ENCODE measurements around the gene SLC15A1.

SLC15A1 gene

DNA sequence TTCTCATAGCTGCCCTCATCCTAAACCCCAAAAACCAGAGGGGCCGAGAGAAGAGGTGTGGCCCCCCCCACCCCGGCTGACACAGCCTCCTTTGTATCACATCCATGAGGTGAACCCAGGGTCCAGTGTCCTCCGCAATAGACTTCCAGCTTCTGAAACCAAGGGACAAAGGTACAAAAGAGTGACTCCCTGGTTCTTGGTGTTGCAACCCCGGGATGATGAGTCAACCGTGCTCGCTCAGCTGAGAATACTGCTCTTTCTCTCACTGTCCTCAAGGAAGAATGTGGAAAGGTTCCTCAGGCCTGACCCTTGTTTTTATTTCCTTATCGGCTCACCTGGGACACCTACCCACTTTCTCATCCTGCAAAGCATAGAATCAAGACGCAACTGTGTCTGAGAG, 5.5 kb downstream of the SLC15A1 start:
- DNase-seq = no peak

GRCh38 chr13:98743377-98743776, 9.1 kb downstream of the SLC15A1 start:
- DNase-seq = no peak

DNA sequence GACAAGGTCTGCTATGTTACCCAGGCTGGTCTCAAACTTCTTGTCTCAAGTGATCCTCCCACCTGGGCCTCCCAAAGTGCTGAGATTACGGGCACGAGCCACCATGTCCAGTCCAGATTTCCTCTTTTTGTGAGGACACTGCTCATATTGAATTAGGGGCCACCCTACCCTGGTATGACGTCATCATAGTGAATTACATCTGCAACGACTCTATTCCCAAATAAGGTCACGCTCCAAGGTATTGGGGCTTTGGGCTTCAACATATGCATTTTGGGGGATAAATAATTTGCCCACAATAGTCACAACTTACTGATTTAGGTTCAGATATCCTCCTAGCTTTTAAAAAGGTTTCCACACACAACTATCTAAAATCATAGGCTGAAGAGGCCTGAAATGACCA, 9.5 kb downstream of the SLC15A1 start:
- DNase-seq = no peak

DNA sequence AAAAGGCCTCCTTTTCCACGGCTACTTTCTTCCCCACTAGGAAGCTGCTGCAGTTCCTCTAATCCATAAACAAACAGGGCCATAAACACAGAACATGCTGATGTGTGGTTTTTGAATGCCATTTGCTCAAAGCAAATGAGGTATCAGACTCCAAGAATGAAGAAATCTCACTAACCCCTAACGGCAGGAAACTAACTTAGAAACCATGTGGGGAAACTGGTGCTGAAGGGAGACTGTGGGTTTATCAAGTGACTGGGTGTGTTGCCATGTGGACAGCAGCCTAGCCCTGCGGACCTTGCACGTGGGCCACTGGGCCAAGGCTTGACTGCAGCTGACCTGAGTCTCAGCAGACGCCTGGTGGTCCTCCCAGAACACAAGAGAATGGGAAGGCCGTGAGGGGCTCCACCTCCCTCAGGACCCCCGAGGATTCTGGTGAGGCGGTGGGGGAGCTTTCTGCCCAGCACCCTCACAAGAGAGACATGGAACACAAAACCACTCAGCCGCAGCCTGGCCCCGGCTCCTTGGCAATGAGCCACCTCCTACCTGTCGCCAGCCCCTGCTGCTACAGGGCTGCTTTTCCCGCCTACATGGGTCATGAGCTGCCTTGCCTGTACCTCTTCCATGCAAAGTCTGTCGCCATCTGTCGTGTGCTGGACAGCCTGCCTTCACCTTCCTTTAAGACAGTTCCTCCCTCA, 10.6 kb downstream of the SLC15A1 start:
- DNase-seq = no peak

- DNase-seq = no peak
Measured at GRCh38 chr13:98740131-98740530, 12.3 kb downstream of the SLC15A1 start.

GRCh38 chr13:98738993-98739392, 13.5 kb downstream of the SLC15A1 start:
- DNase-seq = no peak

DNA sequence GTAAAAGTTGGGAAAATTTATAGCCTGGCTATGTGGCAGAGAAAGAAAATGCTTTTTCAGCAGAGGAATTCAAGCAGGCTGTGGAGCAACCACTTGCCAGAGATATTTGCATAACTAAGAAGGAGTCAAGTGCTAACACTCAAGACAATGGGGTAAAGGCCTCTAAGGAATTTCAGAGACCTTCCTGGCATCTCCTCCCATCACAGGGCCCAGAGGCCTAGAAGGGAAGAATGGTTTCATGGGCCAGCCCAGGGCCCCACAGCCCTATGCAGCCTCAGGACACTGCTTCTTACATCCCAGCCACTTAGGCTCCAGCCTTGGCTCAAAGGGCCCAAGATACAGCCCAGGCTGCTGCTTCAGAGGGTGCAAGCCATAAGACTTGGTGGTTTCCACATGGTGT, 14.3 kb downstream of the SLC15A1 start:
- no peak for DNase-seq

GRCh38 chr13:98731925-98732324, 20.5 kb downstream of the SLC15A1 start:
- no peak for DNase-seq

GRCh38 chr13:98731038-98731437, 21.4 kb downstream of the SLC15A1 start:
- no peak for DNase-seq

DNA sequence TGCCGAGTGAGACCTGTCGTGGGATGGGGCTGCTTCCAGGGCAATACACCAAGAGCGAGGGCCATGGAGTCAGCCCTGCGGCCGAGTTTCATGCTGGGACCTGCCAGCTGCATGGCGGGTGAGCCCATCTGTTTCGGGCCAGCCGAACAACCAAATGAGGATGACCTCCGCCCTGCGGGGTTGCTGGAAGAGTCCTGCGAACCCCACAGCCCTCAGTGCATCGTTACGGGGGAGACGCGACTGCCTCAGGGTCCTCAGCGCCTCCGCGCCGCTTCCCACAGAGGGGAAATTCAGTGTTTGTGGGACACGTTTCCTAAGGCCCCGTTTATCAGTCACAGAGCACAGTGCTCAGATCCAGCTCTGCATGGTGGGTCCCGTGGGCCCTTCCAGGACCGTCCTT, 22.0 kb downstream of the SLC15A1 start:
- no peak for DNase-seq

GRCh38 chr13:98729658-98730057, 22.8 kb downstream of the SLC15A1 start:
- DNase-seq = no peak

GRCh38 chr13:98722958-98723357, 29.5 kb downstream of the SLC15A1 start:
- no peak for DNase-seq

- no peak for DNase-seq
Measured at GRCh38 chr13:98721825-98722510, 30.5 kb downstream of the SLC15A1 start.

GRCh38 chr13:98719527-98720250, 32.8 kb downstream of the SLC15A1 start:
- DNase-seq = no peak

DNA sequence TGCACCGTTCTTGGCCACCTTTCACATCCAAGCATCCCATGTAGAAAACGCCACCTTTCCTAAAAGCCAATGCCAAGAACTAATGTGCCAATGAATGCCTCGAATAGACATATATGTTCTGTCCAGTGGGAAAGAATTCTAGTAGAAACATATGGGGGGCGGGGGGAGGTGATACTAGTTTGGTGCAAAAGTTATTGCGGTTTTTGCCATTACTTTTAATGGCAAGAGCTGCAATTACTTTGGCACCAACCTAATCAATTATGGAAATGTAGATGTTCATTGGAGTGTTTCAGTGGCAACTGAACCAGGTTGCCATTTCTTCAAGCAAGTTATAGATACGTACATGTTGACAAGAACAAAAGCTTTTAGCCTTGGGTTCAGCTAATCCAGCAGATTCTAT, 34.6 kb downstream of the SLC15A1 start:
- DNase-seq = no peak

GRCh38 chr13:98717256-98717655, 35.2 kb downstream of the SLC15A1 start:
- no peak for DNase-seq

GRCh38 chr13:98710521-98710920, 42.0 kb downstream of the SLC15A1 start:
- DNase-seq = no peak

DNA sequence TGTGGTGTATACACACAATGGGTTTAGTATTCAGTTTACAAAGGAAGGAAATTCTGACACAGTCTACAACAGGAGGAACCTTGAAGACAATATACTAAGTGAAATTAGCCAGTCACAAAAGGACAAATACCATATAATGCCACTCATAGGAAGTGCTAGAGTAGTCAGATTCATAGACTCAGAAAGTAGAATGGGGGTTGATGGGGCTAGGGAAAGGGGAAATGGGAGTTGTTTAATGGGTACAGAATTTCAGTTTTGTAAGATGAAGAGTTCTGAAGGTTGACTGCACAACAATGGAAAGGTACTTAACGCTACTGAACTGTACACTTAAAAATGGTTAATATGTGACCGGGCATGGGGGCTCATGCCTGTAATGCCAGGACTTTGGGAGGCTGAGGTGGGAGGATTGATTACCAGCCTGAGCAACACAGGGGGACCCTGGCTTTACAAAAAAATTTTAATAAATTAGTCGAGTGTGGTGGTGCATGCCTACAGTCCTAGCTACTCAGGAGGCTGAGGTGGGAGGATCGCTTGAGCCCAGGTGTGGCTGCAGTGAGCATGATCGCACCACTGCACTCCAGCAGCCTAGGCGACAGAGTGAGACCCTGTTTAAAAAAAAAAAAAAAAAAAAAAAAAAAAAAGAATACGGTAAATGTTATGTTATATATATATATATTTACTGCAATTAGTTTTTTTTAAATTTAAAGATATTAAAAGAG, 45.0 kb downstream of the SLC15A1 start:
- DNase-seq = no peak

DNA sequence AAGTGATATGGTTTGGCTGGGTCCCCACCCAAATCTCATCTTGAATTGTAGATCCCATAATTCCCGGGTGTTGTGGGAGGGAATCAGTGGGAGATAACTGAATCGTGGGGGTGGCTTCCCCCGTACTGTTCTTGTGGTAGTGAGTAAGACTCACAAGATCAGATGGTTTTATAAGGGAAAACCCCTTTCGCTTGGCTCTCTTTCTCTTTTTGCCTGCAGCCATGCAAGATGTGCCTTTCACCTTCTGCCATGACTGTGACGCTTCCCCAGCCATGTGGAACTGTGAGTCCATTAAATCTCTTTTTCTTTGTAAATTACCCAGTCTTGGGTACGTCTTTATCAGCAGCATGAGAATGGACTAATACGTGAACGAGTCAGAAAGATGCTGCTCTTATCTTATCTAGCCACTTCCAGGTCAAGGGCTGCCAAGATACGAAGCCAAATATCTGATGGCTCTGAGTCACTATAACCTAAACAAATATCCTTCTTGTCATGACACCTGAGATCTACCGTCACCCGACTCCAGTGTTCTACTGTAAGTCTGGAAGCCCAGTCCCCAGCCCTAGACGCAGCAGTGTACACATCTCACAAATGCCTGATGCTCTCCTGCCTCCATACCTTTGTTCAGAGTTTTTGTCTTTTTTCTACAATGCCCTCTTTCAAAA, 45.9 kb downstream of the SLC15A1 start:
- DNase-seq = no peak

DNA sequence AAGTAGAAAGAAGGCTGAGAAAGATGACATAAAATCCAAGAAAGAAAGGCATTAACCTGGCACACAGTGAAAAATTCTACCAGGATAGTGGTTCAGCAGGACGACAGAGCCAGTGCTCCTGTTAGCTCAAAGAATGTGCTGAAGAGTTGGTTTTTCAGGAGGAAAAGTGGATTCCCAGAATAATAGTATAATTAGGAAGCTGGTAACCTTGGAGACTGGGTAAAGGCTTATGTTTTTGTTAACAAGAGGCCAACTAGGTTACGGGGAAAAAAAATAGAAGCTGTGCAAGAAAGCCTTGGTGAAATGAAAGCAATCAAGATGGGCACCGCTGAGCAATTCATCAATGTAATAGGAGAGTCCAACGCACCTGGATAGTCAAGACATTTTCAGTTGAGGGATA, 54.7 kb downstream of the SLC15A1 start:
- no peak for DNase-seq

- DNase-seq = no peak
Measured at GRCh38 chr13:98693756-98694155, 58.7 kb downstream of the SLC15A1 start.

GRCh38 chr13:98691360-98691759, 61.1 kb downstream of the SLC15A1 start:
- DNase-seq = no peak

Measured in NCI-H1694 treated with DMSO at 0.1 percent for 48 hours (cell line).